OCI-LY7 (cell line): Measurements from ENCODE around the gene CHGA. TPM values are rescaled to one million over a fixed set of nuclear protein-coding genes. Genes with fewer than 3 reads are reported as not detected.

Experiments used
- BruUV-seq: library from RNA; stranded (reverse); fragments of 400-500 nt; replicated peaks from 2 replicates; lab custom pipeline; 2021; lab: Mats Ljungman, UMichigan
- CTCF ChIA-PET: fragments of 300-600 bp; sonication (Branson Sonifier 250); formaldehyde crosslinking; loops from one replicate; lab custom pipeline; 2022; ENCODE audit warnings: antibody characterized with exemption; ENCODE audit not compliant: unreplicated experiment; lab: Charles Lee
- POLR2A ChIA-PET: fragments of 300-600 bp; sonication (Branson Sonifier 250); formaldehyde crosslinking; loops from one replicate; lab custom pipeline; 2022; ENCODE audit warnings: antibody characterized with exemption; lab: Charles Lee
- DNase-seq: peaks from one replicate; pipeline ENCODE4 v3.0.0-alpha.2; 2015; ENCODE audit warnings: low spot score
- H2AFZ ChIP-seq: fragments of 200-600 bp; sonication (generic), shearing (Covaris generic); 2 replicates; pipeline ENCODE4 v1.6.1; 2014; ENCODE audit warnings: mild to moderate bottlenecking, antibody characterized with exemption, low read length, moderate library complexity
- H3K27ac ChIP-seq: fragments of 200-600 bp; sonication (generic); 2 replicates; pipeline ENCODE4 v1.5.1; 2014; ENCODE audit warnings: mixed run types, low read depth, mild to moderate bottlenecking, moderate library complexity, low read length, inconsistent platforms; ENCODE audit not compliant: poor library complexity, severe bottlenecking
- H3K36me3 ChIP-seq: fragments of 200-600 bp; sonication (generic); 2 replicates; pipeline ENCODE4 v1.6.1; 2014; ENCODE audit warnings: mild to moderate bottlenecking, antibody characterized with exemption, low read length, moderate library complexity, mixed read lengths; ENCODE audit not compliant: insufficient read depth
- H3K4me1 ChIP-seq: fragments of 200-600 bp; sonication (generic); 2 replicates; pipeline ENCODE4 v1.5.1; 2014; ENCODE audit warnings: mild to moderate bottlenecking, low read length; ENCODE audit not compliant: insufficient read depth, poor library complexity, severe bottlenecking
- H3K4me2 ChIP-seq: fragments of 200-600 bp; sonication (generic); 2 replicates; pipeline ENCODE4 v1.6.1; 2014; ENCODE audit warnings: mild to moderate bottlenecking, low read length
- H3K4me3 ChIP-seq: fragments of 200-600 bp; sonication (generic); 2 replicates; pipeline ENCODE4 v1.5.1; 2014; ENCODE audit warnings: mild to moderate bottlenecking, low read depth, low read length; ENCODE audit not compliant: poor library complexity, severe bottlenecking
- H3K79me2 ChIP-seq: fragments of 200-600 bp; sonication (generic); 2 replicates; pipeline ENCODE4 v1.6.1; 2016; ENCODE audit warnings: low read depth, mild to moderate bottlenecking, low read length, moderate library complexity, mixed read lengths; ENCODE audit not compliant: insufficient read depth
- H3K9me2 ChIP-seq: fragments of 200-600 bp; sonication (generic); 2 replicates; pipeline ENCODE4 v1.6.1; 2016; ENCODE audit warnings: mild to moderate bottlenecking, low read length, mixed read lengths; ENCODE audit not compliant: insufficient read depth
- H3K9me3 ChIP-seq: fragments of 200-600 bp; sonication (generic); 2 replicates; pipeline ENCODE4 v1.6.1; 2014; ENCODE audit warnings: mild to moderate bottlenecking, mixed run types, low read length, mixed read lengths
- H4K20me1 ChIP-seq: fragments of 200-600 bp; sonication (generic); 2 replicates; pipeline ENCODE4 v1.6.1; 2014; ENCODE audit warnings: mild to moderate bottlenecking, antibody characterized with exemption, low read length, moderate library complexity, mixed read lengths; ENCODE audit not compliant: insufficient read depth
- CTCF ChIP-seq: fragments of 200-600 bp; sonication (generic); conservative IDR thresholded peaks from 2 replicates; pipeline ENCODE4 v1.5.1; 2014; ENCODE audit warnings: mild to moderate bottlenecking, antibody characterized with exemption, low read length, moderate library complexity, mixed read lengths
- EZH2phosphoT487 ChIP-seq: fragments of 200-600 bp; sonication (generic); IDR thresholded peaks from 2 replicates; pipeline ENCODE4 v1.6.1; 2018; ENCODE audit warnings: low read depth, borderline replicate concordance, mild to moderate bottlenecking, mixed run types, antibody characterized with exemption, low read length, moderate library complexity, mixed read lengths
- intact Hi-C: fragments of 100-400 bp; cut with micrococcal nuclease; formaldehyde crosslinking; loops from one replicate; pipeline ENCODE4 v1.10.0; 2022; ENCODE audit not compliant: unreplicated experiment
- total RNA-seq, 2 experiments: library from RNA; depleted of rRNA in 1 of 2; stranded (reverse); fragments of >200 nt in 1 of 2; shearing (Covaris generic) in 1 of 2; gene quantifications; 2 replicates each; pipeline ENCODE4 v1.2.3, GENCODE V29; 2014 to 2022

The CHGA gene
- total RNA-seq, 2 experiments from 2014 or later: 0.57 TPM; not detected in 1

- Histone ChIP-seq H3K27ac (no peak overlapping the region), H3K4me3 (no peak overlapping the region), H3K4me1 (peaks cover 22% of the 10 kb centered on the region), H3K9me3 (no peaks in the 10 kb centered on the region), H3K4me2 (no peak overlapping the region), H3K79me2 (no peaks in the 10 kb centered on the region), H2AFZ (no peak overlapping the region), H3K36me3 (no peaks in the 10 kb centered on the region), H4K20me1 (no peaks in the 10 kb centered on the region), H3K9me2 (no peaks in the 10 kb centered on the region)
- intact Hi-C loops: no loop called here
- DNase-seq: no peak
- no peak for TF ChIP-seq CTCF
- ChIA-PET CTCF (no interaction called here), POLR2A (no interaction called here)
- no TSS peak for BruUV-seq
These were observed 8.0 kb downstream of the CHGA start for GRCh38 chr14:92930737-92931602.

- no peak for DNase-seq
- ChIA-PET CTCF (no interaction called here), POLR2A (no interaction called here)
- H3K9me3 ChIP-seq: no peaks in the 10 kb centered on the region
- no peaks in the 10 kb centered on the region for H3K79me2 ChIP-seq
- intact Hi-C loops: no loop called here
- H3K27ac ChIP-seq: no peak overlapping the region
- no peaks in the 10 kb centered on the region for H4K20me1 ChIP-seq
- no peaks in the 10 kb centered on the region for H3K9me2 ChIP-seq
- no TSS peak for BruUV-seq
- TF ChIP-seq EZH2phosphoT487 (no peak), CTCF (no peak)
- no peaks in the 10 kb centered on the region for H3K36me3 ChIP-seq
- H3K4me2 ChIP-seq: no peak overlapping the region
- peaks cover 15% of the 10 kb centered on the region for H3K4me1 ChIP-seq
- H3K4me3 ChIP-seq: no peak overlapping the region
- no peak overlapping the region for H2AFZ ChIP-seq
These were observed 8.9 kb downstream of the CHGA start for GRCh38 chr14:92931681-92932447.
